Gastroesophageal sphincter (tissue), 3 donors: ENCODE data around the gene KPNA3.

Experiments used
- EP300 ChIP-seq: sonication (generic); formaldehyde crosslinking; IDR thresholded peaks from one replicate; pipeline ENCODE4 v1.6.1; 2017; ENCODE audit warnings: antibody characterized with exemption, mild to moderate bottlenecking
- POLR2A ChIP-seq, 2 donors: fragments of 450-650 bp; IDR thresholded peaks; one replicate each; pipeline ENCODE4 v1.6.1; 2017; ENCODE audit warnings: antibody characterized with exemption in 2 of 2, mild to moderate bottlenecking in 2 of 2, moderate library complexity in 1 of 2
- TF ChIP-seq, protein P1 (sequence below), 4 experiments: fragments of 200-600 bp in 2 of 4; fragments of 450-650 bp in 2 of 4; sonication (generic) in 1 of 4; IDR thresholded peaks; one replicate each; pipeline ENCODE4 v1.5.1; 2017 to 2019; ENCODE audit warnings: antibody characterized with exemption in 4 of 4, mild to moderate bottlenecking in 2 of 4, moderate library complexity in 2 of 4

DNA sequence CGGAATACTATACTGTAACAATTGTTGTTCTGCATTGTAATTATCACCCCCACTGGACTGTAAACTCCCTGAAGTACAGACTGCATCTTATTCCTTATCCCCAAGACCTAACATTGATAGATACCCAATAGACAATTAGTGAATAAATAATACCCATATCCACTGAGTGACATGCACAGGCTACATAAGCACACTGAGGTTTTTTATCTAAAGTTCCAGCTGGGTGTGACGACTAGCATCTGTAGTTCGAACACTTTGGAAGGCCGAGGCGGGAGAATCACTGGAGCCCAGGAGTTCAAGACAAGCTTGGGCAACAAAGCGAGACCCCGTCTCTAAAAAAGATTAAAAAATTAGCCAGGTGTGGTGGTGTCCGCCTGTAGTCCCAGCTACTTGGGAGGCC lies 2.5 kb downstream of the KPNA3 start:
- TF ChIP-seq, protein P1, sequence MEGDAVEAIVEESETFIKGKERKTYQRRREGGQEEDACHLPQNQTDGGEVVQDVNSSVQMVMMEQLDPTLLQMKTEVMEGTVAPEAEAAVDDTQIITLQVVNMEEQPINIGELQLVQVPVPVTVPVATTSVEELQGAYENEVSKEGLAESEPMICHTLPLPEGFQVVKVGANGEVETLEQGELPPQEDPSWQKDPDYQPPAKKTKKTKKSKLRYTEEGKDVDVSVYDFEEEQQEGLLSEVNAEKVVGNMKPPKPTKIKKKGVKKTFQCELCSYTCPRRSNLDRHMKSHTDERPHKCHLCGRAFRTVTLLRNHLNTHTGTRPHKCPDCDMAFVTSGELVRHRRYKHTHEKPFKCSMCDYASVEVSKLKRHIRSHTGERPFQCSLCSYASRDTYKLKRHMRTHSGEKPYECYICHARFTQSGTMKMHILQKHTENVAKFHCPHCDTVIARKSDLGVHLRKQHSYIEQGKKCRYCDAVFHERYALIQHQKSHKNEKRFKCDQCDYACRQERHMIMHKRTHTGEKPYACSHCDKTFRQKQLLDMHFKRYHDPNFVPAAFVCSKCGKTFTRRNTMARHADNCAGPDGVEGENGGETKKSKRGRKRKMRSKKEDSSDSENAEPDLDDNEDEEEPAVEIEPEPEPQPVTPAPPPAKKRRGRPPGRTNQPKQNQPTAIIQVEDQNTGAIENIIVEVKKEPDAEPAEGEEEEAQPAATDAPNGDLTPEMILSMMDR (IDR thresholded peaks at IDR 0.05): no peak
- TF ChIP-seq POLR2A (IDR thresholded peaks at IDR 0.05) (no peak), EP300 (no peak)
